HEK293 (cell line): Measurements from ENCODE around the gene PTH2.

ENCODE experiments used
- CTCF ChIP-seq: fragments of 450-650 bp; formaldehyde crosslinking; IDR thresholded peaks from 2 replicates; pipeline ENCODE4 v1.5.1; 2016; ENCODE audit warnings: missing biosample characterization, missing genetic modification characterization
- KLF16 ChIP-seq: fragments of 450-650 bp; formaldehyde crosslinking; IDR thresholded peaks from 2 replicates; pipeline ENCODE4 v1.5.1; 2017; ENCODE audit warnings: missing biosample characterization, missing genetic modification characterization
- SETDB1 ChIP-seq: IDR thresholded peaks from one replicate; pipeline ENCODE4 v1.6.1; 2017; ENCODE audit warnings: mild to moderate bottlenecking, low read length, moderate library complexity, mixed read lengths; ENCODE audit not compliant: insufficient read length
- TRIM28 ChIP-seq: IDR thresholded peaks from 2 replicates; pipeline ENCODE4 v1.6.1; 2011; ENCODE audit warnings: low read length, control low read depth, borderline replicate concordance
- ZBTB1 ChIP-seq: fragments of 450-650 bp; formaldehyde crosslinking; IDR thresholded peaks from 2 replicates; pipeline ENCODE4 v1.5.1; 2016; ENCODE audit warnings: missing biosample characterization, missing genetic modification characterization
- ZBTB7A ChIP-seq: fragments of 450-650 bp; formaldehyde crosslinking; IDR thresholded peaks from 2 replicates; pipeline ENCODE4 v1.5.1; 2016; ENCODE audit warnings: low read depth, missing biosample characterization, missing genetic modification characterization
- ZNF10 ChIP-seq: fragments of 450-650 bp; formaldehyde crosslinking; IDR thresholded peaks from 2 replicates; pipeline ENCODE4 v1.5.1; 2017; ENCODE audit warnings: missing biosample characterization, missing genetic modification characterization
- ZNF274 ChIP-seq, 2 experiments: fragments of 200-500 bp in 1 of 2; fragments of 450-650 bp in 1 of 2; sonication (Bioruptor generic) in 1 of 2; formaldehyde crosslinking in 1 of 2; IDR thresholded peaks; 2 replicates each; pipeline versions ENCODE4 v1.5.1 to v1.6.1; 2014 to 2016; ENCODE audit warnings: borderline replicate concordance in 1 of 2, inconsistent platforms in 1 of 2, low read length in 1 of 2, missing biosample characterization in 1 of 2, missing genetic modification characterization in 1 of 2
- ZNF280C ChIP-seq: fragments of 450-650 bp; formaldehyde crosslinking; IDR thresholded peaks from 2 replicates; pipeline ENCODE4 v1.5.1; 2016; ENCODE audit warnings: missing biosample characterization, missing genetic modification characterization
- ZNF423 ChIP-seq: fragments of 450-650 bp; formaldehyde crosslinking; IDR thresholded peaks from 2 replicates; pipeline ENCODE4 v1.5.1; 2016; ENCODE audit warnings: missing biosample characterization, missing genetic modification characterization
- ZNF664 ChIP-seq: fragments of 450-650 bp; formaldehyde crosslinking; IDR thresholded peaks from 2 replicates; pipeline ENCODE4 v1.5.1; 2016; ENCODE audit warnings: missing biosample characterization, missing genetic modification characterization
- ZNF707 ChIP-seq: fragments of 450-650 bp; formaldehyde crosslinking; IDR thresholded peaks from 2 replicates; pipeline ENCODE4 v1.5.1; 2016; ENCODE audit warnings: missing biosample characterization, missing genetic modification characterization
- ZNF830 ChIP-seq: fragments of 450-650 bp; IDR thresholded peaks from 2 replicates; pipeline ENCODE4 v1.5.0; 2018; ENCODE audit warnings: missing biosample characterization, missing genetic modification characterization, low read depth, mild to moderate bottlenecking, moderate library complexity

DNA sequence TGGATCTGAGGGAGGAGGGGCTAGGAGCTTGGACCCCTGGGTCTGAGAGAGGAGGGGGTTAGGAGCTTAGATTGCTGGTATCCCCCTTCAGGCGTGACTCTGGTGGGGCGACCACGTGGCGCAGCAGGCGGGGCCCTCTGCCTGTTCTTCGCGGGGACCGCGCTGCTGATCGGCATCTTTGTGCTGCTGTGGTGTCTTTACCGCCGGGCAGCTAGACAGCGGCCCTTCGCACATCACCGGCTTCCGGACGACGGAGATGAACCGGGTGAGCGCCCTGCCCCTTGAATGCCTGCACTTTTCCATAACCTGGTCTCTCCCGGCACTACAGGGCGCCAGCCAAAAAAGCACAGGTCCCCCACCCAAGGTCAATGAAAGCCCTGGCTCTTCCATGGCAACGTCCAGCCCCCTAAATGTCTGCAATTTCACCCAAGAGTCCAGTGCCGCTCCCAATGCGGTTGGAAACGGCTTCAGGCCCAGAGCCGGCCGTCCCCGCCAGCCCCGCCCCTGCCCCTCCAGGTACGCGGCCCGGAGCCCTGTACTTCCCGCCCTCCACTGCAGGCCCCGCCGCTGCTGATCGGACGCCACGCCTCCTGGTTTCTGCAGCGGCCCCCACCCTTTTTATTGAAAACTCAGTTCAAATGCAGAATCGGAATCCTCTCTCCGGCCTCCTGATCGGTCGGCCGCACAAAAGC lies 4.8 kb upstream of the PTH2 start:
- no peak for TF ChIP-seq CTCF (tag by site-specific recombination)
- no peak for TF ChIP-seq ZNF280C (tag by site-specific recombination)
- no peak for TF ChIP-seq ZNF830 (tag by site-specific recombination)
- no peak for TF ChIP-seq ZNF664 (tag by site-specific recombination)
- peak; percentile 21; the same call in 1 of the 2 replicates for TF ChIP-seq KLF16
- TF ChIP-seq ZNF10 (tag by site-specific recombination) = no peak; the same call in 1 of the 2 replicates
- no peak for TF ChIP-seq ZBTB7A
- no peak for TF ChIP-seq ZNF423 (tag by site-specific recombination)
- no peak for TF ChIP-seq ZNF274 (IDR thresholded peaks at IDR 0.05; ENCODE audit: low read length)
- no peak for TF ChIP-seq ZNF274 (tag by site-specific recombination; IDR thresholded peaks at IDR 0.05; ENCODE audit: borderline replicate concordance)
- no peak for TF ChIP-seq TRIM28
- no peak for TF ChIP-seq SETDB1
- TF ChIP-seq ZNF707 (tag by site-specific recombination) = no peak
- no peak for TF ChIP-seq ZBTB1 (tag by site-specific recombination)
